HUDEP-2 (cell line): Measurements from ENCODE around the gene GCK.
"Not testable (repeated sequence)": the region's sequence is repeated elsewhere in the genome, so short reads cannot be mapped to it uniquely, and the experiment has no call there.

Experiments
- DNase-seq, 76 experiments: peaks; one replicate each; lab custom pipeline; 2025; ENCODE audit not compliant: unreplicated experiment in 76 of 76; lab: John Stamatoyannopoulos, UW

GCK gene

DNA sequence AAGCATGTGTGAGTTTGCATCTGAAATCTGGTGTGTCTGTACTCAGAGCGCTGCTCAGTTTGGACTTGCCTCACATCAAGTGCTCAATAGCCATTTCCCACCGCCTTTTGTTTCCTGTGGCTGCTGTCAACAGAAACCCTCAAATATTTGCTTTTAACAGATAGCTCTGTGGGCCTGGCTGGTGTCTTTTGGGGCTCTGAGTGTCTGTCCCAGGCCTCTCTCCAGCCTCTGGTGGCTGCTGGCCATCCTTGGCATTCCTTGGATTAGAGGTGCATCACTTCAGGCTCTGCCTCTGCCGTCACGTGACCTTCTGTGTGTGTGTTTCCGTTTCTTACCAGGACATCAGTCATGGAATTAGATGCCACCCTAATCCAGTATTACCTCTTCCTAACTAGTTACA, 20.9 kb upstream of the GCK start:
- no peak for DNase-seq

GRCh38 chr7:44208085-44208484, 18.8 kb upstream of the GCK start:
- DNase-seq: no peak

- DNase-seq: no peak
Observed at GRCh38 chr7:44206008-44206407, 16.8 kb upstream of the GCK start.

DNA sequence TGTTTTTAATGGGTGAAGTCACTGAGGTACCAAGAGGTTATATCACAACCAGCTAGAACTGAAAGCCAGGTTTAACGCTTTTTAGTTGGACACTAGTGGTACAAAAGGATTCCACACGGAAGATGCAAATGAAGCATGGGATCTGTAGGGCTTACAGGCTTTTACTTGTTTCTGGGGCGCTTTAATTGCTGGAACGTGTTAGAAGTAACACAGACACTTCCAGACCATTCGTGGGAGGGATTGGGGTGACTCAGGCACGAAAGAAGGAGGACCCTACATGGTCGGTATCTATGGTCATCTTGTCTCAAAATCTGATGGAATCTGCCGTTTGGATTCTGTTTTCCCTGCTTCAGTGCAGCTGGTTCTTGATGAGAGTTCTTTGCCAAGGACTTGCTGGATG, 12.6 kb upstream of the GCK start:
- DNase-seq: no peak

DNA sequence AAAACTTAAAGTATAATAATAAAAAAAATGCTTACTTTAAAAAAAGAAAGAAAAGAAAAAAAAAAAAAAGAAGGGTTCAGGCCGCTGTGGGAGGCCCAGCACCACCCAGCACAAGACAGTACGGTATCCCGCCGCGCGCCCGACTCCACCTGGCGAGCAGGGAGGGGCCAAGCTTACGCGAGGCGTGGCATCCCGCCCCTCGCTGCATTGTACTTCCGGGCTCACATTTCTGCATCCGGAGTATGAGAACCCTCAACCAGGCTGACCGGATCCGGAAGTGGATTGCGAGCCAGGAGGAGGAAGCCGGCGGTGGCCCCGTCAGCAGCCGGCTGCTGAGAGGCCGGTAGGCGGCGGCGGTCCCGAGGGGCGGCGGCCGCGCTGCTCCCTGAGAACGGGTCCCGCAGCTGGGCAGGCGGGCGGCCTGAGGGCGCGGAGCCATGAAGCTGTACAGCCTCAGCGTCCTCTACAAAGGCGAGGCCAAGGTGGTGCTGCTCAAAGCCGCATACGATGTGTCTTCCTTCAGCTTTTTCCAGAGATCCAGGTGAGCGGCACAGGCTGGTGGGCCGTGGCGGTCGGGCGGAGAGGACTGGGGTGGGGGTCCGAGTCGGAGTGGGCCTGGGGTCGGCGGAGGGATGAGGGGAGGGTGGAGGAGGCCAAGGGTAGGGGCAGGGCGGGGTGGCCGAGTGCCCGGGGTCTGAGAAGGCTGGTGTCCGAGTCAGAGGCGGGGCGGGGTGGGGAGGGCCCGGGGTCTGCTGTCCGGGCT, 11.6 kb upstream of the GCK start, which contains the start of gene YKT6:
Gene YKT6, plus strand, starts transcription at position 280 of the 763 bp plus-strand sequence. Its CDS starts 158 bp downstream, at position 438.
- peak; percentile 16 to 96 (median 91) for DNase-seq

GRCh38 chr7:44200163-44200562, 10.9 kb upstream of the GCK start:
- not testable (repeated sequence) for DNase-seq

GRCh38 chr7:44197474-44197873, 8.2 kb upstream of the GCK start:
- no peak for DNase-seq

DNA sequence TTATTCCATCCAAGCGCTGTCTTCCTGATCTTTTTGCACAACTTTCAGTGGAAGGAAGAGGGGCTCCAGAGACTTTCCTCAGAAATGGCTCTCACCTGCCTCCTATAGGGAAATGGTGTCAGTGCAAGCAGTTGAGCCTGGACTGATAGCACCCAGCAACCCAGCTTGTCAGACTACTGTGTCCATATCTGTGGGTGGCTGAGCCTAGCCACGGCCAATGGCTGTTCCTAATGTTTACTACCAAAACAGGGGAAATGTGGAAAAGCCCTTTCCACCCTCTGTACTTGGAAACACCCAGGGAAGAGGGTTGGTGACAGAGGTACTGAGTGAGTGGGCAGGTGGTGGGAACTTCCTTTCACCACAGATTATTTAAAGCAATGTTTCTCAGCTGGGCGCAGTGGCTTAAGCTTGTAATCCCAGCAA, 7.2 kb upstream of the GCK start:
- DNase-seq: peak in 29 of 76 experiments; percentile 2 to 54 (median 22)

- DNase-seq: no peak
Observed at GRCh38 chr7:44195889-44196288, 6.7 kb upstream of the GCK start.

DNA sequence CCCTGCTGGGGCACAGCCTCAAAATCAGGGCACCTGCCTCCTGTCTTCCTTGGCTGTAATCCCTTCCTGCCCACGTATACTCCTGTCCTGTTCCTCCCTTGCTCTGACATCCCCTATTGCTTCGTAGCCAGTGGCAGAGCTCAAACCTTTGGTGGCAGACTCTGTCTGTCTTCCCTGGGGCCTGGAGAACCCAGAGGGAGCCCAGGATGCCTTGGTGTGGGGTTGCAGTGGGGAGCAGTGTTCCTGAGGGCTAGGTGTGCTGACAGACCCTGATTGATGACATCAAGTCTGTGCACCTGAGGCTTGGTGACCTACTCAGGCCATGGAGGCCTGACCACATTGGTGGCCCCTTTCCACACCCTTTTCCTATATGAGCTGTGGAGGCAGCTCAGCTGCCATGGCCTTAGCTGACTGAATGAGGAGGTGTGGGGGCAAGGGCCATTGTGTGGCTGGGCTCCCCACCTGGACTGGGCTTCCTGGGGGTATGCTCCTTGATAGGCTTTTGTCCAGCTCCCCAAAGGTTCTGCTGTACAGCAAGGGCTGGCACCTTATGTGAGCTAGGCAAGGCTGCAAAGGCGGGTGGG, 5.4 kb upstream of the GCK start:
- DNase-seq: no peak

DNA sequence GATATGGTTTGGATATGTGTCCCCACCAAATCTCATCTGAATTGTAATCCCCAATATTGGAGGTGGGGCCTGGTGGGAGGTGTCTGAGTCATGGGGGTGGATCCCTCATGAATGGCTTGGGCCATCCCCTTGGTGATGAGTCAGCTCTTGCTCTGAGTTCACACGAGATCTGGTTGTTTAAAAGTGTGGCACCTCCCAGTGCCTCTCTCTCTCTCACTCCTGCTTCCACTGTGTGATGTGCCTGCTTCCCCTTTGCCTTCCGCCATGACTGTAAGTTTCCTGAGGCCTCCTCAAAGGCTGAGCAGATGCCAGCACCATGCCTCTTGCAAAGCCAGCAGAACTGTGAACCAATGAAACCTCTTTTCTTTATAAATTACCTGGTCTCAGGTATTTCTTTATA, 4.8 kb upstream of the GCK start:
- peak in 36 of 76 experiments; percentile 5 to 69 (median 22) for DNase-seq

DNA sequence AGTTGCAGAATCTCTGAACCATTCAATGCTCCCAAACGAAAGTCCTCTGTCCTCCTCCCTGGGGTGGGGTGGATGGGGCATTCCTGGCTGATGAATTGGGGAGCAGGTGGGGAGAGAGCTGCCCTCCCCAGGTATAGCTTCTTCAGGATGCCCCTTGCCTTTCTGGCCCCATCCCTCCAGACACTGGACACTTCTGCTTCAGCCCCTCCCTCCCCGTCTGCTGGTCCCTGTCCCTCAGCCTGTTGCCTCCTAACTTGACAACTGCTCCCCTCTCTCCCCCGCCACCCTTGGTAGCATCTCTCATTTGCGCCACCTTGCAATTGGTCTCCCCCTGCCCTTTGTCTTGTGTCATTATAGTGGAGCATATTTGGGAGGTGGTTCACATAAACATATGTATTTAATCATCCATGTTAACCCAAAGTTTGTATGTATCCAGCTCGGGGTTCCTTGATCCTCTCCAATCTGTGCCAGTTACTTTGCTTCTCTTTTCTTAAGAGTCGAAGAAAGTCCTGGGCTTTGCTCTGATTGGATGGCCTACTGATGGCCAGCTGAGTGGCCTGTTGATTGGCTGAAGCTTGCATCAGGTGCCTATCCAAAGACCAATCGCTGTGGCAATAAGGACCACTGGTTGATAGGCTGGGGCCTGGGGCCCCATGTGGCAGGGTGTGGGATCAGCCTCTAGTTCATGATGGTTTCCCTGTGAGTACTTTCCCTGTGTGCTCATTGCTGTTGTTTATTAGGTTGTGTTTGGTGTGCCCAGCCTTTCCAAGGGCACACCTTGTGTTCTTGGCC, 4.0 kb upstream of the GCK start:
- peak in 1 of 76 experiments; percentile 11 for DNase-seq

- DNase-seq: no peak
Observed at GRCh38 chr7:44191171-44191570, 1.9 kb upstream of the GCK start.

- DNase-seq: no peak
Observed at GRCh38 chr7:44189993-44190872, 994 bp upstream of the GCK start.

- DNase-seq: no peak
Observed at GRCh38 chr7:44188480-44189225, 586 bp downstream of the GCK start.

GRCh38 chr7:44187636-44188416, 1.4 kb downstream of the GCK start:
- no peak for DNase-seq

GRCh38 chr7:44186736-44187135, 2.5 kb downstream of the GCK start:
- no peak for DNase-seq

GRCh38 chr7:44185729-44186128, 3.5 kb downstream of the GCK start:
- no peak for DNase-seq

GRCh38 chr7:44184873-44185446, 4.3 kb downstream of the GCK start:
- no peak for DNase-seq
